Ascending aorta (tissue), 2 donors: ENCODE data around the gene THEM4. TPM values are rescaled to one million over a fixed set of nuclear protein-coding genes. Genes with fewer than 3 reads are reported as not detected.
"Not testable (repeated sequence)": the region's sequence is repeated elsewhere in the genome, so short reads cannot be mapped to it uniquely, and the experiment has no call there.

Source experiments
- DNase-seq, 2 donors: peaks; one replicate each; pipeline ENCODE4 v3.0.0-alpha.2; 2019; ENCODE audit warnings: low spot score in 2 of 2
- H3K27ac ChIP-seq, 2 donors: fragments of 200-600 bp; sonication (generic); one replicate each; pipeline ENCODE4 v1.5.1; 2016 to 2017; ENCODE audit warnings: mild to moderate bottlenecking in 1 of 2
- H3K27me3 ChIP-seq: fragments of 200-600 bp; sonication (generic); one replicate; pipeline ENCODE4 v1.5.1; 2017
- H3K36me3 ChIP-seq, 2 donors: fragments of 200-600 bp; sonication (generic); one replicate each; pipeline ENCODE4 v1.5.1; 2016
- H3K4me1 ChIP-seq, 2 donors: fragments of 200-600 bp; sonication (generic); one replicate each; pipeline ENCODE4 v1.5.1; 2016 to 2017; ENCODE audit warnings: mild to moderate bottlenecking in 1 of 2
- H3K4me3 ChIP-seq, 2 donors: fragments of 200-600 bp; sonication (generic); one replicate each; pipeline ENCODE4 v1.5.1; 2016 to 2017; ENCODE audit warnings: mild to moderate bottlenecking in 1 of 2
- H3K9me3 ChIP-seq, 2 donors: fragments of 200-600 bp; sonication (generic); one replicate each; pipeline ENCODE4 v1.5.1; 2016
- CTCF ChIP-seq, 3 experiments: fragments of 200-600 bp in 2 of 3; fragments of 450-650 bp in 1 of 3; sonication (generic) in 2 of 3; IDR thresholded peaks; one replicate each; pipeline ENCODE4 v1.5.1; 2016 to 2019; ENCODE audit warnings: antibody characterized with exemption in 3 of 3, mild to moderate bottlenecking in 1 of 3, moderate library complexity in 1 of 3
- intact Hi-C: fragments of 100-400 bp; cut with DNase I; formaldehyde crosslinking; loops from one replicate; pipeline ENCODE4 v1.15.1; 2023
- total RNA-seq: library from RNA; depleted of rRNA; stranded (reverse); fragments of >200 nt; gene quantifications from one replicate; pipeline ENCODE4 v1.1.0, GENCODE V29; 2016

Gene THEM4
- total RNA-seq, 1 donor from 2014 or later, result 7.7 TPM

DNA sequence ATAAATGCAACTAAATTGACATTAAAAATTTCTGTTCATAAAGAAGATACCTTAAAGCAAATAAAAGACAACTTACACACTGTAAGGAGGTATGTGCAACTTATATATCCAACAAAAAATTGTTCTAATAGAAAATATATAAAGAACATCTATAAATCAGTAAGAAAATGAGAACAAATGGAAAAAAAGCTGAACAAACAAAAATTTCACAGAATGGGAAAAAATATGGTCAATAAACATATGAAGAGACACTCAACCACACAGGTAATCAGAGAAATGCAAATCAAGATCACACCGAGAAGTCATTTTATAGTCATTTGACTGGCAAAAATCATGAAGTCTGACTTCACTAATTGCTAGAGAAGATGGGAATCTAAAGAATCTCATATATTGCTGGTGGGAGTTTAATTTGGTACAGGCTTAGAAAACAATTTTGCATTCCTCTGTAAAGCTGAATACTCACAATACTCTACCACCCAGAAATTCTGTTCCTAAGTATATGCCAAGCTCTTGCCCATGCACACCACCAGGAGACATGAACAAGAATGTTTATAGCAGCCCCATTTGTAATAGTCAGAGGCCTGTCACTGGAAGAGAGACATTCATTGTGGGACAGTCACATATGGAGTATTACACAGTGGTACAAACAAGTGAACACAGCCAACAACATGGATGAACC is 33.8 kb downstream of the THEM4 start:
- no peaks in the 10 kb centered on the region for H3K9me3 ChIP-seq
- H3K36me3 ChIP-seq, result peaks cover 4 to 18% of the 10 kb centered on the region in 2 donors
- TF ChIP-seq CTCF (IDR thresholded peaks at IDR 0.05), result no peak
- DNase-seq, result no peak
- H3K4me1 ChIP-seq, result no peaks in the 10 kb centered on the region
- no peak overlapping the region for H3K27ac ChIP-seq
- intact Hi-C loops, result no loop called here
- H3K4me3 ChIP-seq, result no peak overlapping the region
- no peaks in the 10 kb centered on the region for H3K27me3 ChIP-seq

DNA sequence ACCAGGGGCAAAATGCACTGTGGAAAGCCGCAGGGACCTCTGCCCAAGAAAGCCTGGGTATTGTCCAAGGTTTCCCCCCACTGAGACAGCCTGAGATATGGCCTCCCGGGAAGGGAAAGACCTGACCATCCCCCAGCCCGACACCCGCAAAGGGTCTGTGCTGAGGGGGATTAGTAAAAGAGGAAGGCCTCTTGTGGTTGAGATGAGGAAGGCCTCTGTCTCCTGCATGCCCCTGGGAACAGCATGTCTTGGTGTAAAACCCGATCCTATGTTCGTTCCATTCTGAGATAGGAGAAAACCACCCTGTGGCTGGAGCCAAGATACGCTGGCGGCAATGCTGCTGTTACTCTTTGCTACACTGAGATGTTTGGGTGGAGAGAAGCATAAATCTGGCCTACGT is 36.5 kb downstream of the THEM4 start:
- H3K36me3 ChIP-seq, result peaks cover 4 to 18% of the 10 kb centered on the region in 2 donors
- H3K27ac ChIP-seq, intact Hi-C loops: not testable (repeated sequence)

GRCh38 chr1:151871284-151872030 is 37.9 kb downstream of the THEM4 start:
- intact Hi-C loops, result no loop called here
- H3K4me1 ChIP-seq, result no peaks in the 10 kb centered on the region
- peaks cover 4 to 12% of the 10 kb centered on the region in 2 donors for H3K36me3 ChIP-seq
- H3K27ac ChIP-seq, result no peak overlapping the region
- DNase-seq, result no peak
- H3K27me3 ChIP-seq, result no peaks in the 10 kb centered on the region
- H3K9me3 ChIP-seq, result no peaks in the 10 kb centered on the region
- TF ChIP-seq CTCF (IDR thresholded peaks at IDR 0.05), result no peak
- no peak overlapping the region for H3K4me3 ChIP-seq

More for the DNA sequence above, 36.5 kb downstream of the THEM4 start:
- not testable (repeated sequence) for H3K4me1 ChIP-seq, H3K9me3 ChIP-seq, DNase-seq, H3K4me3 ChIP-seq, H3K27me3 ChIP-seq

DNA sequence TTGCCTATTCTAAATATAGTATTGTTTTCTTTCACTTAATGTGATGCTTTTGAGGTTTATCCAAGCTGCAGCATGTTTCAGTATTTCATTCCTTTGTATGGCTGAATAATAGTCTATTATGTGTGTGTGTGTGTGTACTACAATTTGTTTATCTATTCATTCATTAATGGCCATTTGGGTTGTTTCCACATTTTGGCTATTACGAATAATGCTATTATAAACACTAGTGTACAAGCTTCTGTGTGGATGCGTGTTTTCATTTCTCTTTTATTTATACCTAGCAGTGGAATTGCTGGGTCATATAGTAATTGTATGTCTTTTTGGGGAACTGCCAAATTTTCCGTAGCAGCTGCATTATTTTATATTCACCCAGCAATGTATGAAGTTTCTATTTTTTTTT is 40.8 kb downstream of the THEM4 start:
- Histone ChIP-seq H3K9me3 (no peaks in the 10 kb centered on the region), H3K4me3 (no peak overlapping the region), H3K36me3 (peaks cover 0 to 2% of the 10 kb centered on the region in 2 donors), H3K27ac (no peak overlapping the region), H3K4me1 (no peaks in the 10 kb centered on the region), H3K27me3 (no peaks in the 10 kb centered on the region)
- DNase-seq, result no peak
- intact Hi-C loops, result no loop called here
- TF ChIP-seq CTCF (IDR thresholded peaks at IDR 0.05), result no peak

DNA sequence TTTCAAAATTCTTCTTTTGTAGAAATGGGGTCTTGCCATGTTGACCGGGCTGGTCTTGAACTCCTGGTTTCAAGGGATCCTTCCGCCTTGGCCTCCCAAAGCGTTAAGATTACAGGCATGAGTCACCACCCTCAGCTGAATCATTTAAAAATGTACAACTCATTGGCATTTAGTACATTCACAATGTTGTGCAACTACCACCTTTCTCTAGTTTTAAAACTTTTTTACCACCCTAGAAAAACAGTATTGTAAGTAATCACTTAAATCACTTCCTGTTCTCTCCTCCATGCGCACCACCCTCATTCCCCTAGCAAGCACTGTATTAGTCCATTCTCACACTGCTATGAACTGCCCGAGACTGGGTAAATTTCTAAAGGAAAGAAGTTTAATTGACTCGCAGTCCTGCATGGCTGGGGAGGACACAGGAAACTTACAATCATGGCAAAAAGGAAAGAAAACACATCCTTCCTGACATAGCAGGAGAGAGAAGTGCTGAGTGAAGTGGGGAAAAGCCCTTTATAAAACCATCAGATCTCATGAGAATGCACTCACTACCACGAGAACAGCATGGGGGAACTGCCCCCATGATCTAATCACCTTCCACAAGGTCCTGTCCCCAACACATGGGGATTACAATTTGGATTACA is 41.4 kb downstream of the THEM4 start:
- no peak for DNase-seq
- H3K27me3 ChIP-seq, result no peaks in the 10 kb centered on the region
- intact Hi-C loops, result no loop called here
- no peaks in the 10 kb centered on the region for H3K36me3 ChIP-seq
- no peaks in the 10 kb centered on the region for H3K4me1 ChIP-seq
- H3K27ac ChIP-seq, result no peak overlapping the region
- TF ChIP-seq CTCF (IDR thresholded peaks at IDR 0.05), result no peak
- H3K4me3 ChIP-seq, result no peak overlapping the region
- no peaks in the 10 kb centered on the region for H3K9me3 ChIP-seq

DNA sequence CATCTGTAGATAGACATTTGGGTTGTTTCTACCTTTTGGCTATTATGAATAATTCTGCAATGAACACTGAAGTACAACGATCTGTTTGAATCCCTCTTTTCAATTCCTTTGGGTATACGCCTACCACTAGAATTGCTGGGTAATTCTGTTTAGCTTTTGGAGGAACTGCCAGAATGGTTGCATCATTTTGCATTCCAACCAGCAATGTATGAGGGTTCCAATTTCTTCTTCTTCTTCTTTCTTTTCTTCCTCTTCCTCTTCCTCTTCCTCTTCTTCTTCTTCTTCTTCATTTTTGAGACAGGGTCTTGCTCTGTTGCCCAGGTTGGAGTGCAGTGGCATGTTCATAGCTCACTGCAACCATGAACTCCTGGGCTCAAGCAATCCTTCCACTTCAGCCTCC is 42.0 kb downstream of the THEM4 start:
- Histone ChIP-seq H3K9me3 (no peaks in the 10 kb centered on the region), H3K4me1 (no peaks in the 10 kb centered on the region), H3K27me3 (no peaks in the 10 kb centered on the region), H3K27ac (no peak overlapping the region), H3K4me3 (no peak overlapping the region), H3K36me3 (no peaks in the 10 kb centered on the region)
- intact Hi-C loops, result no loop called here
- TF ChIP-seq CTCF (IDR thresholded peaks at IDR 0.05), result no peak
- DNase-seq, result no peak
